GM19455 (cell line): Measurements from ENCODE around the gene PDE4B.

ENCODE experiments used
- ATAC-seq: cut with Tn5 transposase; IDR thresholded peaks from one replicate; pipeline ENCODE4 v1.9.1; 2021; ENCODE audit not compliant: unreplicated experiment

Gene PDE4B

DNA sequence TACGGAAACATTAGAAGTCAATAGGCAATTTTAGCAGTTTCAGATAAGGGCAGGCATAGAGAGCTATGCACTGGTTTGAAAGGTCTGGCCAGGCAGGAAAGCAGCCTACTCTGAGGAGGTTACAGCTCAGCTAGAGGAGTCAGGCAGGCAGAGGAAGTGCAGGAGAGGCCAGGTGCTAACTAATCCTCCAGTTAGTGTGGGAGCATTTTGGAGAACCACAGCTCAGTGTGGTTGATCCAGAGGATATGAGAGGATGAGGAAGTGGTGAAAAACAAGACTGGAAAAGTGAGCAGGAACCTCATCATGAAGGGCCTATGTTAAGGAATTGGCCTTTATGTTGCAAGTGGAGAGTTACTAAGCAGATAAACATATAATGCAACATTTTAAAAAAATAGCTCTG, 458.9 kb downstream of the PDE4B start:
- no peak for ATAC-seq

DNA sequence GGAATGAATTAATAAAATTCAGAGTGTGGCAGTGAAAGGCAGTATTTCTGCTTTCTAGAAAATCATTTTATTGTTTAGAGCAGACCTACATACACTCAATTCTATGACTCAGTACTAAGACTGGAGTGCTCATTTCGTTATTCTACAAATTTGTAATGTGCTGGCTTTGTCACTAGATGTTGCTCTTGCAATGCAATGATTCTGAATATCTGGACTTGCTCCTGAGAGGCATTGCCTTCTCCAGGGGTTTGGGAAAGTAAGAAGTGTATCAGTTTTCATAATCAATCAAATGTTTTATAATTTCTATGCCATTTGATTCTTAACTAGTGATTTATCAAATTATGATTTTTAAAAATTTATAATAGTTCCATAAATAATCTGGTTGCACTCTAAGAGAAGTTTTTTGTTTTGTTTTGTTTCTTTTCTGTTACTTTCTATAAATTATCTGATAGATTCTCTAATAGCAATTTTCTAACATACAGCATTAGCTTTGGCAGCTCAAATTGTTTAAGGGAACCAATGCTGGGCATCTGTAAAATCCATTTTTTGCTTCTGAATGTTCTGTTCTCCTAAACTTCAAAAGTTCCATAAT, 460.7 kb downstream of the PDE4B start:
- peak; percentile 73 for ATAC-seq

DNA sequence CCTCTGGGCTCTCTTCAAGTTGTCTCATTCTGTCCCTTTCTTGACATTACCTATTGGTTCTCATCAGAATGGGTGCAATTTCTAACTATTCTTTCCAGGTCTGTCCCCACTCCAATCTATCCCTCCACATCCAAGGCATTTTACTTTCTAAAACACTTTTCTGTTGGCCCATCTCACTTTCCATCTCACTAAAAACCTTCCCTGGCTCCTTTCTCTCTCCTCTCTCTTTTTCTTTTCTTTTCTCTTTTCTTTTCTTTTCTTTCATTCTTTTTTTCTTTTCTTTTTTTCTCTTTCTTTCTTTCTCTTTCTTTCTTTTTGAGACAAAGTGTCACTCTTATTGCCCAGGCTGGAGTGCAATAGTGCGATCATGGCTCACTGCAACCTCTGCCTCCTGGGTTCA, 462.1 kb downstream of the PDE4B start:
- ATAC-seq = no peak

DNA sequence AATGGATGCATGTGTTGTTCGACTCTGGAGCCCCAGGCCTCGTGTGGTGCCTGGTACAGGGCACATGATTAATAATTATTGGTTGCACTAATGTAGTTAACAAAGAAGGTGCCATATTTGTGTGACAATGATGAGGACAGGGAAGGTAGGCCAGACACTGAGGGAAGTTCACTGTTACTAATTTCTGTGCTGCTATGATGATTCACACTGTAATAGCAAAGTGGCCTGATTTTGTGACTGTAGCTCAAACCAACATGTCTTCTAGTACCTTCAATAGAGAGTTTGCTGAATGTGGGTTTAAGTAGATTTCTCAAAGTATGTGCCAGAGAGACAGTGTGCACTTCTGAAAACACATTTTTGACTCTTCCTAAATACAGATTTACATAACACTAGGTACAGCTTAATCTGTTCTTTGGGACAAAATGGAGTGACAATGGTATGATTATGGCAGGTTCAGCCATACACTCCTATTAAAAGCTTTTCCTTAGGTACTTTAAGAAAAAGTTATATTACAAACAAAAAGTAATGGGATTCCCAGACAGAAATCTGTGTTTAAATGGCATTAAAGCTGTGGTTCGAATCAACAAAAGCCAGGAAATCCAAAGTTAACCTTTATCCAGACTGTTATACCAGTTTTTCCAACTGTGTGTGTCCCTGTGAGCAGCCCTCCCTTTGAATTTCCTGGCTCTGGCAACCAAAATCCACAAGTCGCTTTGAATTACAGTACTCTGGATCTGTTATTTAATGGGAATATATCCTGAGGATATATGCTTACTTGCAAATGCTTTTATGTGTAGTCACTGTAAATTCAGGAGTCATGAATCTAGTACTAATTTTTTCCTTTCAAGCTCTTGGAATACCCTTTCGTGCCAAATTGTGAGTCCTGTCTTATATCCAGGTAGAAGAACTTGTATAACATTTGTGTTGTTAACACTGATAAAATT, 464.2 kb downstream of the PDE4B start:
- no peak for ATAC-seq

DNA sequence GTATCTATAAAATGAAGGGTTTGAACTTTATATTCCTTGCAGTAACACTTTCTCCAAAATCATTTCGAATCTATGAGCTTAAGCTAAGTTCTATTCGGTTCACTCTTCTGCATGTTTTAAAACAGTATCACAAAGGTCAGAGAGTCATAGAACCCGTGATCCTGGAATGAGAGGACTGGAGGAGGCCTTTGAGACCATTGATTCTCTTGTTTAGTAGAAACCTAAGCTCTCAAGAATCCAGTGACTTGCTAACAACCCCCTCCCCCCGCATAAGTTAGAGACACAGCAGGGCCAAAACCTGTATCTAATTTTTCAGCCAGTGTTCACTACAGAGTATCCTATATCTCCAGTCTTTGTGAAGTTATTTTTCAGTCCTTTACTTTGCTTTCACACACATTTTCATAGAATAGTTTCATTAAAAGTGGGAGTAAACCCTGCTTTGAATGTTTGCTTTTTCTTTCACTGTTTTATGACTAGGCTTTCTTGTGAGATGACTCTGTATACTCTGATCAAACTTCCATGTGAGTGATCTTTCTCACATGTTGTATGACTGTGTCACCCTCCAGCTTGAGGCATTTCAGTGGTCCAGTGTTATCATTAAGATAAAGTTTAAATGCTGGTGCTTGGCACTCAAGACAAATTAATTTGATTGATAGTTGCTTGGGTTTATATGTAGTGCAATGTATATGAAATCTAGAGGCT, 465.9 kb downstream of the PDE4B start:
- ATAC-seq = peak; percentile 54

DNA sequence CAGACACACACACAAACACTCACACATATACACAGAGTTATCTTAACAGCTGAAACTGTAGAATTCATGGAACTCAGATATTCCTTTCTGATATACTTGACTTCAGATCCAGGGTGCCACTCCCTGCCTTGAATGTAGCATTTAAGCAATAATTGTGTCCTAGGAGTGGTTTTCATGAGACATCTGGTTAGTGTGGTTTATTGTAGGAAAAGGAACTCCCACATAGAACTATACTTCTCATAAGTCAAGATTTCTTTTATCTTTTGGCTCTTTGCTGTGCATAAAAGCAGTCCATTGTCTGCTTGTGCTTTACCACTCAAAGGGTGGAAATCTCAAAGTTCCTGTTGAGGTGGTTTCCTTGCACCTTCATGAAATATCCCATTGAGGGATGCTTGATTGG, 468.7 kb downstream of the PDE4B start:
- ATAC-seq = no peak

DNA sequence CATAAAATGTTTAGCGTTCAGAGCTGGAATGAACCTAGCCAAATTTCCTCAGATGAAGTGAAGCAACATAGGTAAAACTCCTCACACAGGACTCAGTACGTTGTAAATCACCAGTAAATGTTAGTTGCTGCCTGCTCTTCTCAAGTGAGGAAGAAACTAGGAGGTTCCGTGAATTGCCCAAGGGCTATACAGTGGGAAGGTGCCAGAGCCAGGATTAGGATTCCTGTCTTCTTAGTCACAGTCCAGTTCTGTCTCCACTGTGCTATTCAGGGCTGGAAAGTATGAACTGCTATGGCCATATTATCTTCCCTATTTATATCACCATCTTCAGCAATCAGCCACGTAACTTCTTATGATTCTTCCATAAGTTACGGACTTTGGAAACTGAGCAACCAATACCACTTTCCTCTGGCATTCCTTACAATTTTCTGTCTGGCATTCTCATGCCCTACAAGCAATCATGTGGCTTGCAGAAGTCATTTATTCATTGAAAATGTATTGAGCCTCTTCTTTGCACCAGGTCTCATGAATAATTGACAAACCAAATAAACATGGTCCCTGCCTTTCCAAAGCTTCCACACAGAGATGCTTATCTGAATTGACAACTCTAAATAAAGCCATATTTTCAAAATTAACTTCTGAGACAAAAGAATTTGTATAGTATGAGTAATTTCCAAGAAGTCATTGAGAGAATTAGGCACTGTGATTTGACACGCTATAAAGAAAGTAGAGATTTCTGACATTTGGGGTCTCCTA, 469.7 kb downstream of the PDE4B start:
- no peak for ATAC-seq

DNA sequence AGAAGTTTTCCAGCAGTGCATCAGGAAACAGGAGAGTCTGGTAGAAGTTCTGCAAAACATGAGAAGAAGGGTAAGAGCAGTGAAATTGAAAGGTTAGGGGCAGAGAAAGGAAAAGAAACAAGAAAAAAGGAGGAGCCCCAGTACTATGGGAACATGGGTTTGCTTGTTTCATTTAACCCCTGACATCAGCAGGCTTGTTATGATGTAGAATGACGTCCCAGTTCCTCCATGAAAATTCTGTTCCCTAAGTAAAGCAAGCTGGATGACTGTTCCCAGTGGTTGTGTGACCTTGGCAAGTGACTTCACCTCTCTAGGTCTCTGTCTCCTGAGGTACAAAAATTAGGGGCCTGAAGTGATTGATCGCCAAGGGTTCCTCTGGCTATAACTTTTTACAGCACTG, 472.6 kb downstream of the PDE4B start:
- no peak for ATAC-seq

DNA sequence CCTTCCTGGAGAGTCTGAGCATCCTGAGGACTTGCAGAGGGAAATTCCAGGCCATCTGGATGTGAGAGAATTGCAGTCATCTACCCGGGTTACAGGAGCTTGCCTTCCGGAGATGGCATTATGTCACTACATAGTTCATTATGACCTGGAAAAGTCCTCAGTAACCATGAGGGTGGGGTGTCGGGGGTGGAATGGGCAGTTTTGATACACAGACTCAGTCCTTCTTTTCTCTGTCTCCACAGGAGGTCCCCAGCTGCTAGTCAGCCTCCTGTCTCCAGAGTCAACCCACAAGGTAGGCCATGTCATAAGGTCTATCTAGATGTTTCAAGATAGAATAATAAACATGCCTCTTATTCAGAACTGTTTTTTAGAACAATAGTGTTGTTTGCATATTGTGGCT, 473.1 kb downstream of the PDE4B start:
- no peak for ATAC-seq

DNA sequence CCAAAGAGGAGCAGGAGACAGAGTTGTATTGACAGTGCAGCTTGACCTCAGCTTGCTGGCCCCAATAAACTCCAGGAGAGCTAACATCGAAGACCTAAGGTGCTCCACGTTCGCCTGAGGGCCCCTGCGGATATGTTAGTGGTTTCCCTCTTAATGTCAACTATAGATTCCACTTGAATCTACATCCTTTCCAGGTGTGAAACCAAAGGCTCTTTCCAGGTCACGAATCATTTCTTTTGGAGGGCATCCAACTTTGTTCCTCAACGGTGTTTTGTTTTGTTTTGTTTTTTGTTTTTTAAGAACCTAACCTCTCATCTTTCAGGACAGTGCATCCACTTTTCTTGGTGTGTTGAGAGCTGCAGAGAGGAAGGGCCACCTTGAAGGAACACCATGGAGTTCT, 473.7 kb downstream of the PDE4B start:
- no peak for ATAC-seq

DNA sequence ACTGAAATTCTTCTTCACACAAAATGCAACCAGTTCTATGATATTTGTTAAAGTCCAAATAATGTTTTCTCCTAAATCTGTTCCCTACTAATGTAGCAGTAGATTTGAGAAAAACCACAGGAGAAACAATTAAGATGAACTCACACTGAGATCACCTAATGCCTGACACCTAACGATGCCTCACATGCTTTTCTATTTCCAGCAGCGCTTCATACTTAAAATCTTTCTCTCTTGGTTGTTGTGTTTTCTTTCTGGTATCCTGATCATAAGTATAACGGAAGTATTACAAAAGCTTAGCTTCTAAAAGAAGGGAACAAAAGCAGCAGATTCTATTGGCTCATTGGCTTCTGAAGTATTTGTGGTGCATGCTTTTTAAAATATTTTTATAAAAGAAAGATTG, 474.1 kb downstream of the PDE4B start:
- no peak for ATAC-seq

DNA sequence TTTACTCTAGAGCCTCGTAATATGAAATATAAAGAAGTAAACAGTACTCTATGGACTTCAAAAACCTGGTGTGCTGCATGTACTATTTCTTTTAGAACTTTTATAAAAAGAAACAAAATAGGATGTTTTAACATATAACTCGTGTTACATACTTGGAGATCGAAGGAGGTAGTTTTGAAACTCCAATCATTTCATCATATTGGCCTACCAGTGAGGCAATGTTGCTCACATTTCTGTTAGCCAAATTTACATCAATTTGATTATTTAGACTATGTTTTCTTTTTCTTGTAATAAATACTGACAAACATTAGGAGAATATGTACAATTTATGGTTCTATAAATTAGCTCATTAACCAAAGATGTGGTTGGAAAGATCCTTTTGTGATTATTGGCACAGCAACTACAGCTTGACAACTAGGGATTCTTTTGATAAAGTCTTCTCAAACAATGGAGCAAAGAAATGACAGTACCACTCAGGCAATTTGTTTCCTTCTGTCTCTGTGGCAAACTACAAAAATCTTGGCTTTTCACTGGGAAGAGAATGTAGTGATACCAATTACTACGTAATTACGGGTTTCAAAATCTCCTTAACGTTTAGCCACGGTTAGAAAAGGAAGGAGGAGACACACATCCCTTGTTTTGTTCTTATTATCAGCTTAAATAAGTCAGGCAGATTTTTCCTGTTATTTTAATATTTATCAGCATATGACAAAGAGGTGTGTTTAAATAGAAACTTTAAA, 474.7 kb downstream of the PDE4B start:
- ATAC-seq = no peak

DNA sequence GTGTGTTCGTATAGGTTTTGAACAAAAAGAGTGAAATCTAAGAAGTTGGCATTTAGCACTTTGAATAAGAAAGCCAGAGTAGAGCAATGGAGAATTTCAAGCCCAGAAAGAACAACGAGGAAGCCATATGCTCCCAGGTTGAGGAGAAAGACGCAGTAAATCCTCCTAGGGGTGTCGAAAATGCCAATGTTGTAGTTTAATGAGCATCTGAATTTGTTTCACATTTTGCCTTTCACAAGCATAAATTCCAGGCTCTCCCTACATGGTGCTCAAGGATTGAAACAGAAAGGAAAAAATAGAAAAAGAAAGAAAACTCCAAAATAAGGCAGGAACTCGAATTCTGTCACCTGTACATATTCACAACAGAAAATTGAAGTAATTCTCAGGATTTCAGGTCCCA, 476.5 kb downstream of the PDE4B start:
- no peak for ATAC-seq

DNA sequence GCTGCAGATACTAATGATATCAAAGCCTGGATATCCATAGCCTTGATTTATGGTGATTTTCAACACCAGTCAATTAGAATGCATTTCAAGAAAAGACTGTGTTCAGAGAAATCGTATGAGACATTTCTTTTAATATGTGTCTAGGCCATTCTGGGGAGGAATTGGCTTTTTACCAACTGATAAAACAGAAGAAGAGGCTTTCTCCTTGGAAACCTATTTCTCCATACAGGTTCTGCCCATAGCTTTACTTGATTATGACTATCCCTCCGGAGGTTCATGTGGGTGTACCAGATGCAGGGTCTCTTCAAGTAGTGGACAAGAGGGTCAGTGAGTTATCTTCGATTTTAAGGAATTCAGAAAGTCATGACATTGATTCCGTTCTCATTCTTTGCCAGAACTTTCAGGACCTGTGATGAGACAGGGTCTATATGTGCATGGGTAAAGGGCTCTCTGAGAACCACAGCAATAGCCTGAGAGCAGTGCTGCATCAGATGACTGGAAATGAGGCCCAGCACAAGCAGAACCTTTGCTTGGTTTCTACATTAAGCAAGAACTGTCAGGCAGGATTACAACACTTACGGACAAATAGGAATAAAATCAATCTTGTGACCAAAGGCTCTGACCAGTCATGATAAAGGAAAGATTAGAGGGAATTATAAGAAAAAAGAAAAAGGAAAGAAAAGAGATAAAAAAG, 477.6 kb downstream of the PDE4B start:
- no peak for ATAC-seq

DNA sequence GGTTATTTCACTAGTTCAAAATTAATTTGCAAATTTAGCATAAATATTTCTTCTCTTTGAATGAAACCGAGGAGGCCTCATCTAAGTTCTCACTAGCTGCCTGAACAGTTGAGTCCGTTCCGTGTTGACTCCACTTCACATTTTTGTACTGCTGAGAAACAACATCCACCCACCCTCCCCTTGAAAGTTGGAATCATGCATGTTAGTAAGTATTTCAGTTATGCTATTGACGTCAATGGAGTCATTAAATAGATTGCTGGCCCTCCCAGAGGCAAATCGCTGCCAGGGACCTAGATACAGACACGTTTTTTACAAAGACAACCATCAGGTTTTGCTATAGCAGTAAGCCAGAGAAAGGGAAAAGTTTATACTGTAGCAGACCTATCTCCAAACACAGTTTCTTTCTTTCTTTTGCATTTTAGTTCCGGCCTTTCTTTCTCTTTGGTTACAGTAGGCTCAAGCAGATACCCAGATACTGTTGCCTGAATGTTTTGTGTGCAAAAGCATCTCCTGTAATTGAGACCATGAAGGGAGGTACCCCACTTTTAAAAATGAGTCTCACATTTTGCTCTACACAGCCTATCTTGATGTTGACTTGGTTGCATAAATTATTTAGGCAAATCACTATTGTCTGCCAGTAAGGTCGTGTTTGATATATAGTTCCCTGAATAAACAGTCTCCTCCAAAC, 478.7 kb downstream of the PDE4B start:
- no peak for ATAC-seq

DNA sequence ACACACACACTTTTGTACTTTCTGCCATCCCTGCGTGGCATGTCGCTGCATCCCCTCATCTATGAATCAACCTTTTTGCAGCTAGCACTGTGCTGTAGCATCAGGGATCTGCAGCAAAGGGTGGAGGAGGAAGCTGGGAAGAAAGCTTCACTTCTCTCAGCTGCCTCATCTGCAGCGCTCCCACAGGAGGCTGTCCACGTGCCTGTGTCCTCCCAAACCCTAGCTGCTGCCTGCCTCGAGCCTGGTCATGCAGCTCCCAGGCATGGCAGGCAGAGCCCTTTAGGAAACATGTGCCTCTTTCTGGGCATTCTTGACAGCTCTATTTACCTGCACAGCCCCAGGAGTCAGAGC, 479.2 kb downstream of the PDE4B start:
- no peak for ATAC-seq

DNA sequence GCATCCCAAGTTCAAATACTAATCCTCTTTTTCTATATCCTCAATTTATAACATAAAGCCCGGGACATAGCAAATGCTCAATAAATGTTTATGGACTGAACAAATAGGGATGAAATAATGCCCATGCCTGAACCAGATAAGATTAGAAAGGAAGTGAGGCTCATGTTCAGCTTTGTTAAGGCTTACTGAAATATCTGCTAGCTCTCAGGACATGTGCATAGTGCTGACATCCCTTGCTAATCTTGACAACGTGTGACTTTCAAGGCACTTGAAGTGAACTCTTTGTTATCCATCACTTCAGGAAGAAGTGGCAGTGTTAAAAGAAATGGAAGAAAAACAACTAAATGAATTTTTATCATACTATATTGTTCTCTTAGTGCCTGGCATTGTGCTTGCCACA, 481.0 kb downstream of the PDE4B start:
- ATAC-seq = no peak

DNA sequence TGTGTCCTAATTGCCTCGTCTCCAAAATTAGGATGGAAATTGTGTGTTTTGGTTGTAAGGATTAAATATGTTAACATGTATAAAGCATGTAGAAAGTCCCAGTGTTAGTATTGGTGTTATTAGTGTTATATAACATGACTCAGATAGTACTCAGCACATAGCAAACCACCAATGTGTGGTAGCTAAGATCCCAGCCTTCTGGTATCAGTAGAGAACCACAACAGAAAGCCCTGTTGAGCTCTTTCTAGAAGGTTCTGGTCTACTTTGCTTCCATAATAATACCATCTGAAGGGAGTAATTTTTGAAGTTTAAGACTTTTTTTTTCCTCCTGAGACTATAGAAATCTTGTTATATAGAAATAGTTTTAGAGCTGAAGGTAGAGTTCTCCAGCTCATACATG, 481.9 kb downstream of the PDE4B start:
- ATAC-seq = no peak

DNA sequence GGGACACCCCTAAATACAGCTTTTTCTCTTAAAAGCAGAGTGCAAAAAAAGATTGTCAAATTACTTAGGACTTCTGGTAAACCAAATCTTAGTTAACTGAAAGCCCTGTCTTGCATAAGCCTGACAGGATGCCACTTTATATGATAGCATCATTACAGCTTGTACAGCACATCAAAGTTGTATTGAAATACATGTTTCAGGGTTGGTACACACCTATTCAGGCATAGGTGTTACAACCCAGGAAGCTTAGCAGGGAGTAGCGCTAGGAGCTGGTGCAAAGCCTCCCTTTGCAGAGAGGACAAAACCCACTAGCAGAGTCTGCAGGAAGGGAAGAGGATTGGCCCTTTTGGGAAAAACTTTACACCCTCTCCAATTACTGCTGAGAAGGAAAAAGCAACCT, 482.4 kb downstream of the PDE4B start:
- no peak for ATAC-seq
